Nephron (organoid): Measurements from ENCODE around the gene SMOC1.

Experiments used
- H3K27ac Mint-ChIP-seq, 3 experiments: 2 replicates each; pipeline ENCODE4 v1.8.0; 2020; ENCODE audit warnings: mixed read lengths in 3 of 3, mild to moderate bottlenecking in 2 of 3, moderate library complexity in 1 of 3
- H3K27me3 Mint-ChIP-seq: 2 replicates; pipeline ENCODE4 v1.8.0; 2021; ENCODE audit warnings: low read depth, mild to moderate bottlenecking, moderate library complexity, mixed read lengths
- H3K36me3 Mint-ChIP-seq: 2 replicates; pipeline ENCODE4 v1.8.0; 2020; ENCODE audit warnings: low read depth, mixed read lengths
- H3K4me1 Mint-ChIP-seq: 2 replicates; pipeline ENCODE4 v1.8.0; 2020; ENCODE audit warnings: mixed read lengths
- H3K4me3 Mint-ChIP-seq, 3 experiments: 2 replicates each; pipeline ENCODE4 v1.8.0; 2020; ENCODE audit warnings: mild to moderate bottlenecking in 3 of 3, mixed read lengths in 3 of 3, moderate library complexity in 2 of 3
- H3K9me3 Mint-ChIP-seq: 2 replicates; pipeline ENCODE4 v1.8.0; 2020; ENCODE audit warnings: mixed read lengths
- TF ChIP-seq, protein P1 (sequence below), 3 experiments: fragments of 200-600 bp; sonication (generic); IDR thresholded peaks; one replicate each; pipeline ENCODE4 v1.5.0; 2021; ENCODE audit warnings: antibody characterized with exemption in 3 of 3; ENCODE audit not compliant: unreplicated experiment in 3 of 3

The SMOC1 gene

DNA sequence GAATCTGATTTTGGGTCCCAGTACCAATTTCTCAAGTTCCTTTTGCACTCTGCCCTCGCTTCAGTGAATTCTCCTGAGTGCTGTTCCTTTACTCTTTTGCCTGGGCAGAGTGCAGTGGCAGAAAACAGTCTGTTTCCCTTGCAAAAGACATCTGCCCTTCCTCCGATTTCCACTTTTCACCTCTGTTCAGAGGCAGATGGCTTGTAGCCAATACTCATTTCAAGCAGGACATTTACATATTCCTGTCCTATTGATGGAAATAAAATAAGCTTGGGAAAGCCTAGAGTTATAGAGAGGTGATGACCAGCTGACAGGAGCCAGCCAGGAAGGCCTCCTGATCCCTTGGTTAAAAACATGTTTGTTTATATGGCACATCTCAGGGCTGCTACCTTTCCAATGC is 198.5 kb downstream of the SMOC1 start:
- no peak overlapping the region for H3K27ac Mint-ChIP-seq
- no peaks in the 10 kb centered on the region for H3K4me1 Mint-ChIP-seq
- no peak overlapping the region for H3K4me3 Mint-ChIP-seq
- TF ChIP-seq, protein P1, sequence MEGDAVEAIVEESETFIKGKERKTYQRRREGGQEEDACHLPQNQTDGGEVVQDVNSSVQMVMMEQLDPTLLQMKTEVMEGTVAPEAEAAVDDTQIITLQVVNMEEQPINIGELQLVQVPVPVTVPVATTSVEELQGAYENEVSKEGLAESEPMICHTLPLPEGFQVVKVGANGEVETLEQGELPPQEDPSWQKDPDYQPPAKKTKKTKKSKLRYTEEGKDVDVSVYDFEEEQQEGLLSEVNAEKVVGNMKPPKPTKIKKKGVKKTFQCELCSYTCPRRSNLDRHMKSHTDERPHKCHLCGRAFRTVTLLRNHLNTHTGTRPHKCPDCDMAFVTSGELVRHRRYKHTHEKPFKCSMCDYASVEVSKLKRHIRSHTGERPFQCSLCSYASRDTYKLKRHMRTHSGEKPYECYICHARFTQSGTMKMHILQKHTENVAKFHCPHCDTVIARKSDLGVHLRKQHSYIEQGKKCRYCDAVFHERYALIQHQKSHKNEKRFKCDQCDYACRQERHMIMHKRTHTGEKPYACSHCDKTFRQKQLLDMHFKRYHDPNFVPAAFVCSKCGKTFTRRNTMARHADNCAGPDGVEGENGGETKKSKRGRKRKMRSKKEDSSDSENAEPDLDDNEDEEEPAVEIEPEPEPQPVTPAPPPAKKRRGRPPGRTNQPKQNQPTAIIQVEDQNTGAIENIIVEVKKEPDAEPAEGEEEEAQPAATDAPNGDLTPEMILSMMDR (IDR thresholded peaks at IDR 0.05; ENCODE audit: unreplicated experiment in 3 of 3), result no peak
- no peaks in the 10 kb centered on the region for H3K36me3 Mint-ChIP-seq
- peaks cover 12% of the 10 kb centered on the region for H3K27me3 Mint-ChIP-seq
- no peaks in the 10 kb centered on the region for H3K9me3 Mint-ChIP-seq

DNA sequence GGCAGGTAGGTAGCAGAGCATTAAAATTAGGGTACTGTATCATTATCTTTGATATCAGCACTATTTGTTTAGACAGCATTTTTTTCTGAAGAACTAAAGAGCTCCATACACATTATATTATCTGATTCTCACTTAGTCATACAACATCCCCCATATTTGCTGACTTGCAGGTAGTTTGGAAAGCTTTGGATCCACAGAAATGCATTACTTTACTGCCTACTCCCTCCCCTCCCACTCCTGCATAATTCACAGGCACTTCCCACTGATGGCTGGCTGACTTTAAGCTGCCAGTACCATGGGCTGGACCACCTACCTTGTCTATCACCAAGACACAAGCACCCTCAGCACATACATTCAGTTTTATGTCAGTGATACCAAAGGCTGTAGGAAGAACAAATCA is 199.1 kb downstream of the SMOC1 start:
- H3K4me3 Mint-ChIP-seq, result no peak overlapping the region
- no peaks in the 10 kb centered on the region for H3K36me3 Mint-ChIP-seq
- peaks cover 7% of the 10 kb centered on the region for H3K27me3 Mint-ChIP-seq
- no peaks in the 10 kb centered on the region for H3K4me1 Mint-ChIP-seq
- no peaks in the 10 kb centered on the region for H3K9me3 Mint-ChIP-seq
- no peak overlapping the region for H3K27ac Mint-ChIP-seq
- TF ChIP-seq, protein P1 (IDR thresholded peaks at IDR 0.05; ENCODE audit: unreplicated experiment in 3 of 3), result no peak

DNA sequence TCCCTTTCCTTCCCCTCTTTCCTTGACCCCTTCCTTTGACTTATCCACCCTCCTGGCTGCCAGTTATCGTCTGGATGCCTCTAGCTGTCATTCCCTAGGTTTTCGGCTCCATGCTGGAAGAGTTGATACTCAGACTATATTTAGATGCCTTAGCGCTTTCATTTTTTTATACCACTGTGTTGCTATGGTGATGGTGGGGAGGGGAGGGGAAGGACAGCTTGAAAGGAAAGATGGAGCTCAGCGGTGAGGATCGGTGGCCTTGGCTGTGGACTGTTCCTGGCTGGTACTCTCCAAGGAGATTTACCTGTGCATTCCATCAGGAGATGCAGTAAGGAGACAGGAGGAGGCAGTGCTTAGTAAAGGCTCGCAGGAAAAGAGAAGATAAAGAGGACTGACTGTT is 200.9 kb downstream of the SMOC1 start:
- Mint-ChIP-seq H3K9me3 (no peaks in the 10 kb centered on the region), H3K27me3 (peaks cover 16% of the 10 kb centered on the region), H3K4me3 (no peak overlapping the region), H3K27ac (no peak overlapping the region), H3K36me3 (no peaks in the 10 kb centered on the region), H3K4me1 (no peaks in the 10 kb centered on the region)
- TF ChIP-seq, protein P1 (IDR thresholded peaks at IDR 0.05; ENCODE audit: unreplicated experiment in 3 of 3), result no peak
